ENCODE data around the gene ALK. TPM values are rescaled to one million over a fixed set of nuclear protein-coding genes. Genes with fewer than 3 reads are reported as not detected.

ALK gene
- total RNA-seq, 4 donors from 2014 or later, result 0.08 to 0.40 (median 0.28) TPM

DNA sequence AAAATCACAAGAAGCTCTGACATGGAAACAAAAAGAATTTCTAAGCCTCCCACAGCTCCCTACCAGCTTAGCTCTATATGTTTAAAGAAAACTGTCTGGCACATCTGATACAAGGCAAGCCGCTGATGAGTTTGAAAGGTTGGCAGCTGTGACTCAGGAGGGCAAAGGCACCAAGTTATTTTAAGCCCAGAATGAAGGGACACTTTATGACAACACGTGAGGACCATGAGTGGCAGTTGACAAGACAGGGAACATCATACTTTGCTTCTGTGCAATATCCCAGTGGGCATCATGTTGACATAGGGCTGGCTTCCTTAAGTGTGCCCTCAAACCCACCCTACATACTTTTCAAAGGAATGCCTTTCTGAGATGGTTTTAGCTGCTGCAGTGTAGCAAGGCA lies 533.3 kb downstream of the ALK start:
- H3K4me3 ChIP-seq (replicated peaks in 1 of 3), result no peak overlapping the region

GRCh38 chr2:29382486-29382885 lies 538.9 kb downstream of the ALK start:
- Histone ChIP-seq H3K36me3 (no peaks in the 10 kb centered on the region), H3K27me3 (no peaks in the 10 kb centered on the region), H3K4me1 (no peaks in the 10 kb centered on the region), H3K9me3 (no peaks in the 10 kb centered on the region), H3K4me3 (replicated peaks in 1 of 3) (no peak overlapping the region), H3K27ac (no peak overlapping the region)
- WGBS, 2 donors, result 79 to 85% methylated on average over 2 of the region's 2 CpGs
- no peak for DNase-seq
- intact Hi-C loops (cut with DNase I), result no loop called here
- TF ChIP-seq POLR2A (IDR thresholded peaks at IDR 0.05) (no peak), CTCF (IDR thresholded peaks at IDR 0.05) (no peak)

More for the DNA sequence above, 533.3 kb downstream of the ALK start:
- H3K27ac ChIP-seq, result no peak overlapping the region
- no peaks in the 10 kb centered on the region for H3K4me1 ChIP-seq
- intact Hi-C loops (cut with DNase I), result no loop called here
- 71 to 73% methylated on average over 2 of the region's 2 CpGs for WGBS, 2 donors
- TF ChIP-seq POLR2A (IDR thresholded peaks at IDR 0.05) (no peak), CTCF (IDR thresholded peaks at IDR 0.05) (no peak)
- no peaks in the 10 kb centered on the region for H3K36me3 ChIP-seq
- no peaks in the 10 kb centered on the region for H3K27me3 ChIP-seq
- no peaks in the 10 kb centered on the region for H3K9me3 ChIP-seq
- DNase-seq, result no peak

DNA sequence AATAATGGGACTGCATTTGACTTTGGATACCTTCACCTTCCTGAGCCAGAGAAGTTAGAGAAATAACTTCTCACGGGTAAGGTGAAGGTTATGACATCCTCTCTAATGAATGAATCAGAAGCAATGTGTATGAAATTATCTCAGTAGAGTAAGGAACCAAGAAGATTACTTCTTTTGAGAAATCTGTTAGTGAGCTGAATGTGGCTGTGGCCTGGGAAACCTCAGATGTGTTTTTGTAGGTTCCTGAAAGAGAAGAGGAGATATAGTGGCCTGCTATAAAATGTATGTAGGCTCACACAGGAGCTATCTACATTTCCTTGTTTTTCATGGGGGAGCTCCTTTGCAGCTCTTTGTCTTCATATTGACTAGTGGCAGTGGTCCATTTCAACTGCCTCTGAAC lies 543.6 kb downstream of the ALK start:
- DNase-seq, result no peak
- Histone ChIP-seq H3K4me1 (peaks cover 0 to 24% of the 10 kb centered on the region in 2 donors), H3K9me3 (no peaks in the 10 kb centered on the region), H3K27ac (no peak overlapping the region), H3K27me3 (no peaks in the 10 kb centered on the region), H3K4me3 (replicated peaks in 1 of 3) (no peak overlapping the region), H3K36me3 (no peaks in the 10 kb centered on the region)
- WGBS, 2 donors, result 80 to 95% methylated on average over 1 of the region's 1 CpG
- intact Hi-C loops (cut with DNase I), result no loop called here
- TF ChIP-seq POLR2A (IDR thresholded peaks at IDR 0.05) (no peak), CTCF (IDR thresholded peaks at IDR 0.05) (no peak)

DNA sequence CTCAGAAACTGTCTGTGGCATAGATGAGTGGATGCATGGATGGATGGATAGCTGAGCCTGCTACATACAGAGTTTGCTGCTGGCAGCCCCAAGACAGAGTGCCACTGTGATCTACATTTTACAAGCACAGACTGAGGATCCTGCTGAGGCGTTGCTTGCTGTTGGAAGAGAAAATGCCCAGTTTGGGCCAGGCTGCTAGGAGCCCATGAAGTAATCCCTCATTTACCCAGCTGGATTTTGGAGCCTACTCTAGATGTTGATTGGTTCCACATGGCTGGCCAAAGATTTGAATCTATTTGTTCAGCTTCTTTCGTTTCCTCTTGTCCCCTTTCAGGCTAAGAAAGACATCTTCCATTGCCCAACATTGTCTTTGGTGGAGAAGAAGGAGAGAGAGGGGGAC lies 544.8 kb downstream of the ALK start:
- TF ChIP-seq CTCF (IDR thresholded peaks at IDR 0.05), result no peak
- TF ChIP-seq POLR2A (IDR thresholded peaks at IDR 0.05), result no peak
- Histone ChIP-seq H3K9me3 (no peaks in the 10 kb centered on the region), H3K36me3 (no peaks in the 10 kb centered on the region), H3K27me3 (no peaks in the 10 kb centered on the region), H3K4me1 (peaks cover 0 to 24% of the 10 kb centered on the region in 2 donors), H3K27ac (no peak overlapping the region), H3K4me3 (replicated peaks in 1 of 3) (no peak overlapping the region)
- WGBS, 2 donors, result 29 to 30% methylated on average over 2 of the region's 2 CpGs
- peak in 1 of 2 donors; percentile 13 for DNase-seq
- intact Hi-C loops (cut with DNase I), result no loop called here

DNA sequence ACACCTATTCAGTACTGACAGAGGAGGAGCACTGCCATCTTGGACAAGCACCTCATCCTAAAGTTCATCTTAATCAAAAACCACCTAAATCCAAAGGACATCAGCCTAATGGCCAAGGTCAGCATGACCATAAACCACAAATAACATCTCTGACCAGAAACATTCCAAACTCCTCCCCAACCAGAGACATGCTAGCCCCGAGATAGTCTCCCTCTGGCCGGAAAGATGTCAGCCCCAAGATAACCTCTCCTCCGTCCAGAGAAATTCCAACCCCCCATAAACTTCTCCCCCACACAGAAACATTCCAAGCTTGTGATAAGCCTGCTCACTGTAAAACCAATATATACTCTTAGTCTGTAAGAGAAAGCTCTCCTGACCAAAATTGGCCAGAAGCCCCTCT lies 545.5 kb downstream of the ALK start:
- H3K4me1 ChIP-seq, result peaks cover 0 to 24% of the 10 kb centered on the region in 2 donors
- WGBS, 2 donors, result 80 to 87% methylated on average over 3 of the region's 3 CpGs
- H3K36me3 ChIP-seq, result no peaks in the 10 kb centered on the region
- TF ChIP-seq POLR2A (IDR thresholded peaks at IDR 0.05), result no peak
- TF ChIP-seq CTCF (IDR thresholded peaks at IDR 0.05), result no peak
- DNase-seq, result no peak
- intact Hi-C loops (cut with DNase I), result no loop called here
- H3K27me3 ChIP-seq, result no peaks in the 10 kb centered on the region
- no peak overlapping the region for H3K4me3 ChIP-seq (replicated peaks in 1 of 3)
- H3K27ac ChIP-seq, result no peak overlapping the region
- H3K9me3 ChIP-seq, result no peaks in the 10 kb centered on the region

All from thyroid gland (tissue), 4 donors.